GM18507 (cell line): ENCODE data around the gene COX19.
"Not testable (repeated sequence)": the region's sequence is repeated elsewhere in the genome, so short reads cannot be mapped to it uniquely, and the experiment has no call there.

ENCODE experiments used
- DNase-seq: peaks from one replicate; pipeline ENCODE4 v3.0.0; 2011; ENCODE audit warnings: low read depth; ENCODE audit not compliant: insufficient read length; ENCODE audit errors: extremely low spot score
- FAIRE-seq: peaks from 2 replicates; lab custom pipeline; 2011; peaks lifted over from hg19 to GRCh38; lab: Jason Lieb, UNC

Gene COX19

GRCh38 chr7:964401-965231 lies 10.7 kb downstream of the COX19 start:
- peak; percentile 80 for FAIRE-seq
- DNase-seq, result no peak

- no peak for DNase-seq
- no peak for FAIRE-seq
Measured at GRCh38 chr7:963236-964078, 11.9 kb downstream of the COX19 start.

DNA sequence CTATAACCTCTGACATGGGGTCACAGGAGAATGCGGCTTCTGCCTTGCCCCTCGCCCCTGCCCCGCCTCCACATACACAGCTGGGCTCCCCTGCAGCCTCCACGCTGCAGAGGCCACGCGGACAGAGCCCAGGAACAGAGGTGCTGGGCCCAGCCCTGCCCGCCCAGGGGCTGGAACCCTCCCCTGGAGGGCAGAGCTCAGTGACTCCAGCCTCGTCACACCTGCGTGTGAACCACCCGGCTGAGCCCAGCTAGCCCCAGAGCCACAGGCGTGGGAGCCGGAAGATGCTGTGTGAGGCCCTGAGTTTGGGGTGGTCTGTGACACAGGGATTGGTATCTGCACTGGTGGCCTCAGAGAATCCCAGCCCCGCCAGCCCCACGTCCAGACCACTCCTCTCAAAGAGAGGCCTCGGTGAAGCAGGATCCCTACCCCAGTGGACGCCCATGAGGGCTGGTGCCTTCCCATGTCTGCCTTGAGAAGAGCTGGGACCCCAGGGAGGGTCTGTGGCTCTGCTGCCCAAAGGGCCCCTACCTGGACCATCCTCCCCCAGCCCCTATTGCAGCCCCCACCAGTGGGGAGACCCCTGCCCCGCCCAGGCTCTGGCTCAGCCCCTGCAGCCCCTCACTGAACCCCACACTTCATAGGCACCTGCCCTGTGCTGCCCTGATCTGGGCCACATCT lies 12.8 kb downstream of the COX19 start:
- FAIRE-seq (no peak), DNase-seq (no peak)

- DNase-seq (no peak), FAIRE-seq (no peak)
Measured at GRCh38 chr7:961546-962400, 13.6 kb downstream of the COX19 start.

DNA sequence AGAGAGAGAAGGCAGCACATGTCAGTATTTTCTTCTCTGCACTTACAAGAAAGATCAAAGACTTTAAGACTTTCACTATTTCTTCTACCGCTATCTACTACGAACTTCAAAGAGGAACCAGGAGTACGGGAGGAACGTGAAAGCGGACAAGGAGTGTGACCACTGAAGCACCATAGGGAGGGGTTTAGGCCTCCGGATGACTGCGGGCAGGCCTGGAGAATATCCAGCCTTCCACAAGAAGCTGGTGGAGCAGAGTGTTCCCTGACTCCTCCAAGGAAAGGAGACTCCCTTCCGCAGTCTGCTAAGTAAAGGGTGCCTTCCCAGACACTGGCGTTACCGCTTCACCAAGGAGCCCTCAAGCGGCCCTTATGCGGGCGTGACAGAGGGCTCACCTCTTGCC lies 14.4 kb downstream of the COX19 start:
- FAIRE-seq, DNase-seq: not testable (repeated sequence)

DNA sequence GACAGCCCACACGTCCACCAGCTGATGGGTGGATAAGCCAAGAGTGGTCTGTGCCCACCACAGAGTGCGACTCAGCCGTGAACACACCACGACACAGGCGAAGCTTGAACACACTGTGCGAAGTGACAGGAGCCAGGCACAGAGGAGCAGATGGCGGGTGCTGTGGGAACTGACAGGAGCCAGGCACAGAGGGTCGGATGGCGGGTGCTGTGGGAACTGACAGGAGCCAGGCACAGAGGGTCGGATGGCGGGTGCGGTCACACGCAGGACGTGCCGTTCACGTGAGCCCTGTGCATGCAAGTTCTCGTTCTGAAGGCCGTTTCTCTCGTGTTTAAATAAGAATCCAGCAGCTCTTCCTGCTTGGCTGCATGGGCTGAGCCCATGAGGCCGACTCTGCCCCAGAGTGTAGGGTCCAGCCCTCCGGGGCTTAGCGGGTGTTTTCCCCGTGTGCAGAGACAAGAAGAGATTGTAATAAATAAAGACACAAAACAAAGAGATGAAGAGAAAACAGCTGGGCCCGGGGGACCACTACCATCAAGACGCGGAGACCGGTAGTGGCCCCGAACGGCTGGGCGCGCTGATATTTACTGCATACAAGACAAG lies 15.0 kb downstream of the COX19 start:
- no peak for DNase-seq
- no peak for FAIRE-seq

DNA sequence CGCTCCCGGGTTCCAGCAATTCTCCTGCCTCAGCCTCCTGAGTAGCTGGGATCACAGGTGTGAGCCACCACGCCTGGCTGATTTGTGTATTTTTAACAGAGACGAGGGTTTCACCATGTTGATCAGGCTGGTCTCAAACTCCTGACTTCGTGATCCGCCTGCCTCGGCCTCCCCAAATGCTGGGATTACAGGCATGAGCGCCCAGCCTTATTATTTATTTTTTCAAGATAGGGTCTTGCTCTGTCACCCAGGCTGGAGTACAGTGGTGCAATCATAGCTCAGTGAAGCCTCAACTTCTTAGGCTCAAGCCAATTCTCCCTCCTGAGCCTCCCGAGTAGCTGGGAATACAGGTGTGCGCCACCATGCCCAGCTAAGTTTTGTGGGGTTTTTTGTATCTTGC lies 15.6 kb downstream of the COX19 start:
- not testable (repeated sequence) for FAIRE-seq, DNase-seq

- no peak for FAIRE-seq
- DNase-seq, result no peak
Measured at GRCh38 chr7:959271-959670, 16.1 kb downstream of the COX19 start.

GRCh38 chr7:958221-959200 lies 16.8 kb downstream of the COX19 start:
- DNase-seq (no peak), FAIRE-seq (no peak)

DNA sequence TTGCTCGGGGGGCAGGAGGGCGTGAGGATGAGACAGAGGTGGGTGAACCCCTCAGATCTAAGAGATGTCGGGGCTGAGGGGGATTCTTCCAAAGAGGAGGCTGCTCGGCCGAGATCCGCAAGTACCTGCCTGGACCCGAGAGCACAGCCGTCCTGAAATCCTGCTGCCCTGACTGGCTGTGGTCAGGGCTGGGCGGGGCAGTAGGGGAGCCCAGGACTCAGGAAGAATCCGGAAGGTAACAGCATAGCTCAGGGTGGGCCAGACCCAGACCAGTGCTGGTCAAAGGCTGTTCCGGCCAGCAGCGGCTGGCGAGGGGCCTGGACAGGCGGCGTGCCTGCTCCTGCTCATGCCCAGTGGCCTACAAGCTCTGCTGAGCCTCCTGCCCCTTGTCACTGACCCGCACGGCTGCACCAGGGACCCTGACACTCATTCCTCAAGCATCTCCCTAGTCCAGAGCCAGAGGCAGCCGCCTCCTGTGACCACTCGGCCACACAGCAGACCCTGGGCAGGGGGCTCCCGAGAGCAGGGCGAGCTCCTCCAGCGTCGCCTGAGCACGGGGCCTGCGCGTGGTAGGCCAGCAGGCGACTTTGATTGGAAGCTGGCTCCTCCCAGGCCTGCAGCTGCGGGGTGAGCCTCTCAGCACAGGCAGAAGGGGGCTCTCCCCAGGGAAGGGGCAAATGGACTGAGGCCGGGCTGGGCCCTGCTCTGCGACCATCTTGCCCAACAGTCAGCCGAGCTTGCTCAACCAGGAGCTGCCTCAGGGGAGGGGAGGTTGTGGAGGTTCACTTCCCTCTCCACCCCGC lies 17.7 kb downstream of the COX19 start:
- no peak for FAIRE-seq
- no peak for DNase-seq

DNA sequence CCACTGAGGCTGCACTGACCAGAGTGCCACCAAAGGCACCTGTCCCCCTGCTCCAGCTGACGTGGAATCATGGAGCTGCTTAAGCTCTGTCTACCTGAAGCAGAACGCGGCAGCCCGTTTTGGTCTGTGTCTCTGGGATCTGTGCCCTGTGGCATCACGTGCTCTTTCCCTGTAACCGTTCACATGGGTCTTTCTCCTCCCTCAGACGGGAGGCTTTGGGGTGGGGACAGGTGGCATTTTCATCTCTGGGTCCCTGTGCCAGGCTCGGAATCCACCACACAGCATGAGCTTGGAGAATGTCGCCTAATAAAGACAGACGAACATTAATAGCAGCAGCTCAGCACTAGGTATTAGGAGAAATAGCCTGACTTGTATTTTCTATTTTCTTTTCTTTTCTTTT lies 19.3 kb downstream of the COX19 start:
- FAIRE-seq (no peak), DNase-seq (no peak)

DNA sequence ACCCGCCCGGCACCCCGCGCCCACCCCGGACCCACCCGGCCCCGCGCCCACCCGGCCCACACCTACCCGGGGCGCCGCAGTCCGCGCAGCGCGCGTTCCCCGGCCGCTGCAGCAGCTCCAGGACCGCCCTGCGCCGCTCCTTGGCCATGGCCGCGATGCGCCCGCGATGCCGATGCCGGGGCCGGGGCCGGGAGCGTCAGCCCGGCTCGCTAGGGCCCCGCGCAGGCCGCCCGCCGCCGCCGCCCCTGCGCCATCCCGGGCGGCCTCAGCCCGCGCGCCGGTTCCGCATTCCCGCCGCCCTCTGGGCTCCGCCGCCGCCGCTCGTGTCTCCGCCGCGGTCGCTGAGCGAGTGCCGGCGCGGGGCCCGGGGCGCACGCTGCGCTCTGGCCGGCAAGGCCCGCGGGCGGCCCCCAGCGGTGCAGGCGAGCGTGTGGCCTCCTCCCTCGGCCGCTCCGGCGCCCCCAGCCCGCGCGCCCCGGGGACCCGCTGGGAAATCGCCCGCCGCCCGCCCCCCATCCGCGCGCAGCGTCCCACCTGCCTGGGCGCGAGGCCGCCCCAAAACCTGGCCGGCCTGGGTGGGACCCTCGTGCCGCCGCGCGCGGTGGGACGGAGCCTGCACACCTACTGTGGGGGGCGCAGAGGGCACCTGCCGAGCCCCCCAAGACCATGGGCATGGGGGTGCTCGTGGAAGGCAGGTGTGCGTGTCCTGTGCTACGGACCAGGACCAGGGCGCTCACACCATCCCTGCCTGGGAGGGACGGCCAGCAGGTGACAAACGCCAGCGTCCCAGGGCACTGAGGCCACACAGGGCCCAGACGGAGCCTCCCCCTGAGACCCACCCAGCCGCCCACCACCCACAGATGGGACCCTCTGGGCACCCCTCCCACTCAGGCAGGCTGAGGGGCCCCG lies 20.8 kb downstream of the COX19 start, which contains the start of gene ADAP1:
Gene ADAP1 (minus strand): TSS at position 351 of the 909 bp plus-strand sequence. CDS start 203 bp downstream, at position 148.
- DNase-seq (peak; percentile 64), FAIRE-seq (peak; percentile 66)

DNA sequence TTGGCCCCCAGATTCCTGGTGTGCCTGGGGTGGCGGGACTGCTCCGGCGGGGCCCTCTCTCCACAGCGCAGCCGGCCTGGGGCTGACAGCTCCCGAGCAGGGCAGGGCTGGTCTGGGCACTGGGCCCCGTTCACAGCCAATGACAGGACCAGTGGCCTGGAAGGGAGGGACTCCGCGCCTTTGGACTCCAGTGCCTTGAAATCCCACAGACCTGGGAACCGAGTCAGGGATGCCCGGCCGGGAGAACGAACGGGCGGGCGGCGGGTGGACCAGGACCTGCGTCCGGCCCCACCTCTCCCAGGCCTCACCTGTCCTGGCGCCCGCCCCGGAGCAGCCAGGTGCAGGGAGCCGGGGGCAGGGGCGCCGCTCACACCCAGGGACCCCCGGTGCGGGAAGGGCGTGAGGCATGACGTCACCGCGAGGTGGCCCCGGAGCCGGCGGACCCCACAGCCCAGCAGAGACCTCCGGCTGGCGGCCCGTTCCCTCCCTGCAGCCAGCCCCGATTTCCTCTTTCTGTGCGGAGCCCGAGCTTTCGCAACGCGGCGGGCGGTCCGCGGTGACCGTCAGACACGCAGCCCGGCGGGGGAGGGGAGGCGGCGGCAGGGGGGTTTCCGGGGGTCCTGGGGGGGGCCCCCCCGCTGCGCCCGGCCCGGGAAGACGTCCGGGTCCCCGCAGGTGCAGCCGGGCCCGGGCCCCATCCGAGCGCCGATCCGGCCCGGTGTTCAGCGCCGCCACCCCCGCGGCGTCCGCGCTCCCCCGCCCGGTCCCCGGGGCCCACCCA lies 21.6 kb downstream of the COX19 start:
- peak; percentile 33 for FAIRE-seq
- DNase-seq, result no peak

- FAIRE-seq (no peak), DNase-seq (no peak)
Measured at GRCh38 chr7:952548-953441, 22.6 kb downstream of the COX19 start.
